NCI-H526 (cell line): ENCODE results near the gene GALNT18.

Experiments
- DNase-seq, 2 experiments: peaks; one replicate each; lab custom pipeline; 2025; lab: John Stamatoyannopoulos, UW

Gene GALNT18

GRCh38 chr11:11309906-11310305 lies 311.9 kb downstream of the GALNT18 start:
- no peak for DNase-seq

GRCh38 chr11:11308249-11308648 lies 313.6 kb downstream of the GALNT18 start:
- no peak for DNase-seq

GRCh38 chr11:11306855-11307254 lies 314.9 kb downstream of the GALNT18 start:
- no peak for DNase-seq

- no peak for DNase-seq
Observed at GRCh38 chr11:11304550-11304949, 317.3 kb downstream of the GALNT18 start.

GRCh38 chr11:11302565-11302964 lies 319.2 kb downstream of the GALNT18 start:
- DNase-seq: no peak

- no peak for DNase-seq
Observed at GRCh38 chr11:11301212-11301611, 320.6 kb downstream of the GALNT18 start.

GRCh38 chr11:11297578-11297977 lies 324.2 kb downstream of the GALNT18 start:
- DNase-seq: no peak

GRCh38 chr11:11296434-11296833 lies 325.4 kb downstream of the GALNT18 start:
- no peak for DNase-seq

- no peak for DNase-seq
Observed at GRCh38 chr11:11294551-11294855, 327.3 kb downstream of the GALNT18 start.

GRCh38 chr11:11293798-11294550 lies 327.8 kb downstream of the GALNT18 start:
- DNase-seq: no peak

- DNase-seq: no peak
Observed at GRCh38 chr11:11292839-11293238, 329.0 kb downstream of the GALNT18 start.

GRCh38 chr11:11291041-11292015 lies 330.5 kb downstream of the GALNT18 start:
- no peak for DNase-seq

- no peak for DNase-seq
Observed at GRCh38 chr11:11290354-11290753, 331.5 kb downstream of the GALNT18 start.

GRCh38 chr11:11289669-11290068 lies 332.1 kb downstream of the GALNT18 start:
- DNase-seq: no peak

- DNase-seq: no peak
Observed at GRCh38 chr11:11288972-11289616, 332.7 kb downstream of the GALNT18 start.

- no peak for DNase-seq
Observed at GRCh38 chr11:11284481-11284880, 337.3 kb downstream of the GALNT18 start.

- no peak for DNase-seq
Observed at GRCh38 chr11:11281626-11282025, 340.2 kb downstream of the GALNT18 start.

- DNase-seq: no peak
Observed at GRCh38 chr11:11280826-11281225, 341.0 kb downstream of the GALNT18 start.

- no peak for DNase-seq
Observed at GRCh38 chr11:11279956-11280689, 341.7 kb downstream of the GALNT18 start.

GRCh38 chr11:11272254-11272653 lies 349.6 kb downstream of the GALNT18 start:
- DNase-seq: no peak

- no peak for DNase-seq
Observed at GRCh38 chr11:11270236-11270775, 351.5 kb downstream of the GALNT18 start.

GRCh38 chr11:11268706-11269105 lies 353.1 kb downstream of the GALNT18 start:
- no peak for DNase-seq
